Peyer's patch (tissue), 4 donors: ENCODE data around the gene FRS2. TPM values are rescaled to one million over a fixed set of nuclear protein-coding genes. Genes with fewer than 3 reads are reported as not detected.
"Not testable (repeated sequence)": the region's sequence is repeated elsewhere in the genome, so short reads cannot be mapped to it uniquely, and the experiment has no call there.

Experiments used
- DNase-seq, 3 donors: peaks; one replicate each; pipeline ENCODE4 v3.0.0-alpha.2; 2017 to 2019
- H3K27ac ChIP-seq, 4 donors: fragments of 200-600 bp; sonication (generic); one replicate each; pipeline ENCODE4 v1.5.1; 2016 to 2019
- H3K27me3 ChIP-seq, 2 donors: fragments of 200-600 bp; sonication (generic); one replicate each; pipeline ENCODE4 v1.5.1; 2019
- H3K36me3 ChIP-seq, 3 donors: fragments of 200-600 bp; sonication (generic); one replicate each; pipeline ENCODE4 v1.5.1; 2016 to 2019
- H3K4me1 ChIP-seq, 4 donors: fragments of 200-600 bp; sonication (generic); one replicate each; pipeline ENCODE4 v1.5.1; 2016 to 2019
- H3K4me3 ChIP-seq, 4 donors: fragments of 200-600 bp; sonication (generic); 1 replicate in 3 of 4; 2 replicates in 1 of 4; pipeline ENCODE4 v1.5.1; 2016 to 2019; ENCODE audit warnings: mild to moderate bottlenecking in 1 of 4
- H3K9me3 ChIP-seq, 4 donors: fragments of 200-600 bp; sonication (generic); one replicate each; pipeline ENCODE4 v1.5.1; 2016 to 2019; ENCODE audit warnings: mild to moderate bottlenecking in 1 of 4
- CTCF ChIP-seq, 6 experiments: fragments of 450-650 bp in 4 of 6; fragments of 200-600 bp in 2 of 6; sonication (generic) in 1 of 6; IDR thresholded peaks; one replicate each; pipeline ENCODE4 v1.5.1; 2017 to 2019; ENCODE audit warnings: antibody characterized with exemption in 6 of 6, mild to moderate bottlenecking in 3 of 6, moderate library complexity in 1 of 6
- POLR2A ChIP-seq, 2 donors: fragments of 450-650 bp; IDR thresholded peaks; one replicate each; pipeline ENCODE4 v1.5.1; 2017; ENCODE audit warnings: antibody characterized with exemption in 2 of 2, mild to moderate bottlenecking in 2 of 2, moderate library complexity in 2 of 2
- total RNA-seq, 4 donors: library from RNA; depleted of rRNA; stranded (reverse); fragments of >200 nt; gene quantifications; one replicate each; pipeline ENCODE4 v1.1.0, GENCODE V29; 2016

Gene FRS2
- total RNA-seq, 4 donors from 2014 or later, result 14.6 to 64.4 (median 43.2) TPM

- no peaks in the 10 kb centered on the region for H3K9me3 ChIP-seq
- no peaks in the 10 kb centered on the region for H3K36me3 ChIP-seq
- H3K4me1 ChIP-seq, result no peaks in the 10 kb centered on the region
- no peak for DNase-seq
- no peaks in the 10 kb centered on the region for H3K27me3 ChIP-seq
- no peak for TF ChIP-seq POLR2A (IDR thresholded peaks at IDR 0.05)
- TF ChIP-seq CTCF (IDR thresholded peaks at IDR 0.05), result no peak
- H3K27ac ChIP-seq, result no peak overlapping the region
- no peak overlapping the region for H3K4me3 ChIP-seq
These were observed 31.6 kb upstream of the FRS2 start for GRCh38 chr12:69438539-69438938.

GRCh38 chr12:69440016-69440415 is 30.2 kb upstream of the FRS2 start:
- no peak for DNase-seq
- Histone ChIP-seq H3K4me3 (no peak overlapping the region), H3K36me3 (no peaks in the 10 kb centered on the region), H3K27me3 (no peaks in the 10 kb centered on the region), H3K27ac (no peak overlapping the region), H3K9me3 (no peaks in the 10 kb centered on the region), H3K4me1 (no peaks in the 10 kb centered on the region)
- TF ChIP-seq CTCF (IDR thresholded peaks at IDR 0.05) (no peak), POLR2A (IDR thresholded peaks at IDR 0.05) (no peak)

GRCh38 chr12:69440886-69441285 is 29.3 kb upstream of the FRS2 start:
- Histone ChIP-seq H3K4me1 (no peaks in the 10 kb centered on the region), H3K27me3 (no peaks in the 10 kb centered on the region), H3K27ac (no peak overlapping the region), H3K36me3 (no peaks in the 10 kb centered on the region), H3K4me3 (no peak overlapping the region), H3K9me3 (no peaks in the 10 kb centered on the region)
- TF ChIP-seq CTCF (IDR thresholded peaks at IDR 0.05) (no peak), POLR2A (IDR thresholded peaks at IDR 0.05) (no peak)
- no peak for DNase-seq

GRCh38 chr12:69442894-69443293 is 27.3 kb upstream of the FRS2 start:
- H3K4me3 ChIP-seq, result no peak overlapping the region

GRCh38 chr12:69443916-69444315 is 26.3 kb upstream of the FRS2 start:
- H3K27me3 ChIP-seq, result no peaks in the 10 kb centered on the region
- H3K4me1 ChIP-seq, result peaks cover 0 to 4% (median 0%) of the 10 kb centered on the region in 4 donors
- no peak overlapping the region for H3K27ac ChIP-seq
- no peak overlapping the region for H3K4me3 ChIP-seq
- DNase-seq, result no peak
- H3K9me3 ChIP-seq, result no peaks in the 10 kb centered on the region
- no peaks in the 10 kb centered on the region for H3K36me3 ChIP-seq
- TF ChIP-seq CTCF (IDR thresholded peaks at IDR 0.05) (no peak), POLR2A (IDR thresholded peaks at IDR 0.05) (no peak)

More at GRCh38 chr12:69442894-69443293, 27.3 kb upstream of the FRS2 start:
- no peak for TF ChIP-seq POLR2A (IDR thresholded peaks at IDR 0.05)
- TF ChIP-seq CTCF (IDR thresholded peaks at IDR 0.05), result no peak
- Histone ChIP-seq H3K27me3 (no peaks in the 10 kb centered on the region), H3K4me1 (no peaks in the 10 kb centered on the region), H3K9me3 (no peaks in the 10 kb centered on the region), H3K36me3 (no peaks in the 10 kb centered on the region), H3K27ac (no peak overlapping the region)
- DNase-seq, result no peak

GRCh38 chr12:69447892-69448291 is 22.3 kb upstream of the FRS2 start:
- Histone ChIP-seq H3K4me1 (peaks cover 0 to 4% (median 0%) of the 10 kb centered on the region in 4 donors), H3K4me3 (no peak overlapping the region), H3K27ac (no peak overlapping the region), H3K27me3 (no peaks in the 10 kb centered on the region), H3K36me3 (no peaks in the 10 kb centered on the region), H3K9me3 (no peaks in the 10 kb centered on the region)
- TF ChIP-seq POLR2A (IDR thresholded peaks at IDR 0.05), result no peak
- TF ChIP-seq CTCF (IDR thresholded peaks at IDR 0.05), result no peak
- no peak for DNase-seq

- H3K9me3 ChIP-seq, H3K36me3 ChIP-seq, H3K4me1 ChIP-seq, H3K27me3 ChIP-seq, H3K27ac ChIP-seq, H3K4me3 ChIP-seq, DNase-seq: not testable (repeated sequence)
These were observed 17.5 kb upstream of the FRS2 start for GRCh38 chr12:69452598-69453132.
